ENCODE measurements around the gene TEPSIN.

The TEPSIN gene

GRCh38 chr17:81187586-81188490, 51.0 kb downstream of the TEPSIN start:
- in situ Hi-C loops (cut with HindIII; ENCODE audit: low sequenced_read_pairs) = loop anchor here (5.0 kb wide), 1 partner anchor 46 kb away; no protein-coding TSS in a partner anchor

- in situ Hi-C loops (cut with HindIII; ENCODE audit: low sequenced_read_pairs) = loop anchor here (5.0 kb wide), 1 partner anchor 45 kb away; no protein-coding TSS in a partner anchor
Measured at GRCh38 chr17:81187120-81187519, 51.7 kb downstream of the TEPSIN start.

- in situ Hi-C loops (cut with HindIII; ENCODE audit: low sequenced_read_pairs) = loop anchor here (5.0 kb wide), 1 partner anchor 44 kb away; no protein-coding TSS in a partner anchor
Measured at GRCh38 chr17:81186203-81186602, 52.7 kb downstream of the TEPSIN start.

- in situ Hi-C loops (cut with HindIII; ENCODE audit: low sequenced_read_pairs) = no loop called here
Measured at GRCh38 chr17:81184555-81184954, 54.3 kb downstream of the TEPSIN start.

GRCh38 chr17:81183807-81184206, 55.0 kb downstream of the TEPSIN start:
- in situ Hi-C loops (cut with HindIII; ENCODE audit: low sequenced_read_pairs) = no loop called here

GRCh38 chr17:81183316-81183715, 55.5 kb downstream of the TEPSIN start:
- in situ Hi-C loops (cut with HindIII; ENCODE audit: low sequenced_read_pairs) = no loop called here

- in situ Hi-C loops (cut with HindIII; ENCODE audit: low sequenced_read_pairs) = no loop called here
Measured at GRCh38 chr17:81182596-81182995, 56.3 kb downstream of the TEPSIN start.

GRCh38 chr17:81181811-81182185, 57.1 kb downstream of the TEPSIN start:
- in situ Hi-C loops (cut with HindIII; ENCODE audit: low sequenced_read_pairs) = no loop called here

GRCh38 chr17:81180836-81181810, 57.7 kb downstream of the TEPSIN start:
- in situ Hi-C loops (cut with HindIII; ENCODE audit: low sequenced_read_pairs) = no loop called here

- in situ Hi-C loops (cut with HindIII; ENCODE audit: low sequenced_read_pairs) = no loop called here
Measured at GRCh38 chr17:81179861-81180260, 59.0 kb downstream of the TEPSIN start.

GRCh38 chr17:81179220-81179619, 59.6 kb downstream of the TEPSIN start:
- in situ Hi-C loops (cut with HindIII; ENCODE audit: low sequenced_read_pairs) = no loop called here

All from endothelial cell of hepatic sinusoid (primary cell).